ENCODE data around the gene TMEM132E. TPM values are rescaled to one million over a fixed set of nuclear protein-coding genes. Genes with fewer than 3 reads are reported as not detected.

The TMEM132E gene
- total and polyA plus RNA-seq, 10 of the 15 experiments (the other 5 are each of a cell fraction or from before 2014, with no cell fraction given) = not detected

GRCh38 chr17:34683390-34683789 lies 104.0 kb downstream of the TMEM132E start (continued):
- TF ChIP-seq MLLT1 (IDR thresholded peaks at IDR 0.05) = no peak
- no peak for TF ChIP-seq RAD21 (IDR thresholded peaks at IDR 0.05; ENCODE audit: insufficient read depth, low read depth, low read length)

Other genes starting within 250 kb of the TMEM132E start
- gene CCL13, start 223.1 kb upstream of the TMEM132E start, total RNA-seq (2014; rRNA removed) = not detected in 2 replicates
- gene CCL13, start 223.1 kb upstream of the TMEM132E start, total RNA-seq (2014; rRNA removed; fragmentation: Illumina TruSeq; extraction: Trizol) = not detected in 2 replicates
- gene CCL13, start 223.1 kb upstream of the TMEM132E start, total RNA-seq (2021) = not detected in 2 replicates
- not detected in 2 replicates for gene CCL13, start 223.1 kb upstream of the TMEM132E start, polyA plus RNA-seq (2011; rRNA removed)
- gene CCL13, start 223.1 kb upstream of the TMEM132E start, polyA plus RNA-seq (2014; fragmentation: Illumina TruSeq; extraction: Trizol) = not detected in 2 replicates
- not detected for gene CCL13, start 223.1 kb upstream of the TMEM132E start, polyA plus RNA-seq (2014; fragmentation: Nextera tagmentation; extraction: Ambion mirVana)
- gene CCL13, start 223.1 kb upstream of the TMEM132E start, polyA plus RNA-seq (2014; rRNA removed) = not detected in 2 replicates
- gene CCL13, start 223.1 kb upstream of the TMEM132E start, polyA plus RNA-seq (2016; fragmentation: Nextera tagmentation; extraction: Ambion mirVana) = not detected
- gene CCL1, start 216.3 kb upstream of the TMEM132E start, total RNA-seq (2014; rRNA removed) = 0.28 and 0.33 TPM in 2 replicates
- gene CCL1, start 216.3 kb upstream of the TMEM132E start, total RNA-seq (2014; rRNA removed; fragmentation: Illumina TruSeq; extraction: Trizol) = not detected in 2 replicates
- 0.54 TPM in 1 of 2 replicates, not detected in the other for gene CCL1, start 216.3 kb upstream of the TMEM132E start, total RNA-seq (2021)
- 0.14 TPM in 1 of 2 replicates, not detected in the other for gene CCL1, start 216.3 kb upstream of the TMEM132E start, polyA plus RNA-seq (2011; rRNA removed)
- gene CCL1, start 216.3 kb upstream of the TMEM132E start, polyA plus RNA-seq (2014; fragmentation: Illumina TruSeq; extraction: Trizol) = not detected in 2 replicates
- 1 to 10 TPM in 1 of 2 experiments, under 1 TPM in 1; 0.84 to 1.8 TPM for gene CCL1, start 216.3 kb upstream of the TMEM132E start, polyA plus RNA-seq (2014; fragmentation: Nextera tagmentation; extraction: Ambion mirVana)
- 0.28 and 0.40 TPM in 2 replicates for gene CCL1, start 216.3 kb upstream of the TMEM132E start, polyA plus RNA-seq (2014; rRNA removed)
- under 1 TPM in 1 of 2 experiments, not detected in 1; 0.40 TPM for gene CCL1, start 216.3 kb upstream of the TMEM132E start, polyA plus RNA-seq (2016; fragmentation: Nextera tagmentation; extraction: Ambion mirVana)

All from GM12878 (cell line).